Vagina (tissue), 2 donors: ENCODE results near the gene ZNF586. TPM values are rescaled to one million over a fixed set of nuclear protein-coding genes. Genes with fewer than 3 reads are reported as not detected.
A peak's percentile ranks its signal among the peaks of the same experiment; 100 is the strongest.
"Not testable (repeated sequence)": the region's sequence is repeated elsewhere in the genome, so short reads cannot be mapped to it uniquely, and the experiment has no call there.

Experiments
- DNase-seq, 2 donors: peaks; one replicate each; pipeline ENCODE4 v3.0.0-alpha.2; 2017; ENCODE audit errors: extremely low spot score in 2 of 2
- H3K27ac ChIP-seq: fragments of 200-600 bp; sonication (generic); one replicate; pipeline ENCODE4 v1.5.1; 2019
- H3K27me3 ChIP-seq: fragments of 200-600 bp; sonication (generic); one replicate; pipeline ENCODE4 v1.5.1; 2019
- H3K36me3 ChIP-seq, 2 donors: fragments of 200-600 bp; sonication (generic); one replicate each; pipeline ENCODE4 v1.5.1; 2017 to 2019
- H3K4me1 ChIP-seq: fragments of 200-600 bp; sonication (generic); one replicate; pipeline ENCODE4 v1.5.1; 2019
- H3K4me3 ChIP-seq, 2 donors: fragments of 200-600 bp; sonication (generic); 1 replicate in 1 of 2; 2 replicates in 1 of 2; pipeline ENCODE4 v1.5.1; 2016 to 2019
- H3K9me3 ChIP-seq: fragments of 200-600 bp; sonication (generic); one replicate; pipeline ENCODE4 v1.5.1; 2019
- POLR2A ChIP-seq, 2 donors: fragments of 450-650 bp; IDR thresholded peaks; one replicate each; pipeline ENCODE4 v1.6.1; 2017; ENCODE audit warnings: antibody characterized with exemption in 2 of 2, mild to moderate bottlenecking in 2 of 2, moderate library complexity in 2 of 2
- POLR2AphosphoS5 ChIP-seq, 2 donors: sonication (generic); formaldehyde crosslinking; IDR thresholded peaks; one replicate each; pipeline ENCODE4 v1.9.0; 2017; ENCODE audit warnings: antibody characterized with exemption in 2 of 2, mild to moderate bottlenecking in 2 of 2, low read depth in 1 of 2; ENCODE audit not compliant: insufficient read depth in 1 of 2
- intact Hi-C: fragments of 100-400 bp; cut with DNase I; formaldehyde crosslinking; loops from one replicate; pipeline ENCODE4 v1.15.1; 2023
- total RNA-seq: library from RNA; depleted of rRNA; stranded (reverse); fragments of >200 nt; gene quantifications from one replicate; pipeline ENCODE4 v1.2.3, GENCODE V29; 2016
- TF ChIP-seq, protein P1 (sequence below), 3 experiments: fragments of 450-650 bp in 2 of 3; fragments of 200-600 bp in 1 of 3; sonication (generic) in 1 of 3; IDR thresholded peaks; one replicate each; pipeline ENCODE4 v1.5.1; 2017 to 2019; ENCODE audit warnings: antibody characterized with exemption in 3 of 3, mild to moderate bottlenecking in 2 of 3, moderate library complexity in 2 of 3

ZNF586 gene
- total RNA-seq, 1 donor from 2014 or later, result 24.3 TPM

DNA sequence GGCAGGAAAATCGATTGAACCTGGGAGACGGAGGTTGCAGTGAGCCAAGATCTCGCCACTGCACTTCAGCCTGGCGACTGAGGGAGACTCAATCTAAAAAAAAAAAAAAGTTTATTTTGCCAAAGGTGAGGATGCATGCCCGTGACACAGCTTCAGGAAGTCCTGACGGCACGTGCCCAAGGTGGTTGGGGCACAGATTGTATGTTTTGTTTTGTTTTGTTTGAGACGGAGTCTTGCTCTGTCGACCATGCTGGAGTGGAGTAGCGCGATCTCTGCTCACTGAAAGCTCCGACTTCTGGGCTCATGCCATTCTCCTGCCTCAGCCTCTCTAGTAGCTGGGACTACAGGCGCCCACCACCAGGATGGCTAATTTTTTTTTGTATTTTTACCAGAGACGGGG lies 48.5 kb downstream of the ZNF586 start:
- Histone ChIP-seq H3K9me3 (no peaks in the 10 kb centered on the region), H3K27ac (no peak overlapping the region), H3K4me1 (peaks cover 40% of the 10 kb centered on the region), H3K4me3 (no peak overlapping the region), H3K27me3 (no peaks in the 10 kb centered on the region), H3K36me3 (no peaks in the 10 kb centered on the region)
- intact Hi-C loops, result no loop called here
- no peak for DNase-seq
- TF ChIP-seq POLR2A (IDR thresholded peaks at IDR 0.05), result no peak
- no peak for TF ChIP-seq POLR2AphosphoS5 (IDR thresholded peaks at IDR 0.05; ENCODE audit: insufficient read depth in 1 of 2, low read depth in 1 of 2)
- TF ChIP-seq, protein P1, sequence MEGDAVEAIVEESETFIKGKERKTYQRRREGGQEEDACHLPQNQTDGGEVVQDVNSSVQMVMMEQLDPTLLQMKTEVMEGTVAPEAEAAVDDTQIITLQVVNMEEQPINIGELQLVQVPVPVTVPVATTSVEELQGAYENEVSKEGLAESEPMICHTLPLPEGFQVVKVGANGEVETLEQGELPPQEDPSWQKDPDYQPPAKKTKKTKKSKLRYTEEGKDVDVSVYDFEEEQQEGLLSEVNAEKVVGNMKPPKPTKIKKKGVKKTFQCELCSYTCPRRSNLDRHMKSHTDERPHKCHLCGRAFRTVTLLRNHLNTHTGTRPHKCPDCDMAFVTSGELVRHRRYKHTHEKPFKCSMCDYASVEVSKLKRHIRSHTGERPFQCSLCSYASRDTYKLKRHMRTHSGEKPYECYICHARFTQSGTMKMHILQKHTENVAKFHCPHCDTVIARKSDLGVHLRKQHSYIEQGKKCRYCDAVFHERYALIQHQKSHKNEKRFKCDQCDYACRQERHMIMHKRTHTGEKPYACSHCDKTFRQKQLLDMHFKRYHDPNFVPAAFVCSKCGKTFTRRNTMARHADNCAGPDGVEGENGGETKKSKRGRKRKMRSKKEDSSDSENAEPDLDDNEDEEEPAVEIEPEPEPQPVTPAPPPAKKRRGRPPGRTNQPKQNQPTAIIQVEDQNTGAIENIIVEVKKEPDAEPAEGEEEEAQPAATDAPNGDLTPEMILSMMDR (IDR thresholded peaks at IDR 0.05), result no peak

DNA sequence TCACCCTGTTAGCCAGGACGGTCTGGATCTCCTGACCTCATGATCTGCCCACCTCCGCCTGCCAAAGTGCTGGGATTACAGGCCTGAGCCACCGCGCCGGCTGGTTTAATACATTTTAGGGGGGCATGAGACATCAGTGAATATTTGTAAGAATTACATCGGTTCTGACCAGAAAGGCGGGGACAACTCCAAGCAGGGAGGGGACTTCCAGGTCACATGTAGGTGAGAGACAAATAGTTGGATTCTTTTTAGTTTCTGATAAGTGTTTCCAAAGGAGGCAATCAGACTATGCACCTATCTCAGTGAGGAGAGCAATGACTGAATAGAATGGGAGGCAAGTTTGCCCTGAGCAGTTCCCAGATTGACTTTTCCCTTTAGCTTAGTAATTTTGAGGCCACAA lies 48.9 kb downstream of the ZNF586 start:
- TF ChIP-seq, protein P1 (IDR thresholded peaks at IDR 0.05), result no peak
- no peak for TF ChIP-seq POLR2AphosphoS5 (IDR thresholded peaks at IDR 0.05; ENCODE audit: insufficient read depth in 1 of 2, low read depth in 1 of 2)
- TF ChIP-seq POLR2A (IDR thresholded peaks at IDR 0.05), result no peak
- Histone ChIP-seq H3K36me3 (no peaks in the 10 kb centered on the region), H3K4me3 (no peak overlapping the region), H3K4me1 (peaks cover 40% of the 10 kb centered on the region), H3K27ac (no peak overlapping the region), H3K27me3 (no peaks in the 10 kb centered on the region), H3K9me3 (no peaks in the 10 kb centered on the region)
- DNase-seq, result no peak
- intact Hi-C loops, result no loop called here

DNA sequence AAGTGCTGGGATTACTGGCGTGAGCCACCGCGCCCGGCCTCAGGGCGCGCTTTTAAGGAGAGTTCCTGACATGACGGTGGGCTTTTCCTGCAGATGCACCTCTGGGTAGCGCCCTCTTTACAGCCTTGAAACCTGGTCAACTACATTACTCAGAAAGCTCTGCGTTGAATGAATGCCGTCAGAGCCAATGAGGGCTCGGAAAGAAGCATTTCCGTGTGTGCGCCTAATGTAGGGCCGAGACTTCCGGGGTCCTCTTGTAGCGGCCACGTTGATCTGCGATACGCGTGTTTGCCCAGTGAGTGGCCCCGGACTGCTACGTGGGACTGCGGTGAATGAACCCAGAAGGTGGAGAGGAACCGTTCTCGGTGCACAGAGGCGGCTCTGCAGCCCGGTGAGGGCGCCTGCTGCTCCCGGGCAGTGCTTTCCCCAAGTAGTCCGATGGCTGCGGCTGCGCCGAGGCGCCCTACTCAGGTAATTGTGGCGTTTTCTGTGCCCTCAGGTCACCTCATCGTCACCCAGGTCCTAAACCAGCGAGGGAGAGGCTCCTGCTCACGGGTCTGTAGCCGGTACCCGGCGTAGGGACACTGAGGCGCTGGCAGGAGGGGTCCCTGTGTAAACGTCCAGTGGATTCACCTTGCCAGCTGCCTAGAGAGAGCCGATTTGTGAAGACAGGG lies 50.1 kb downstream of the ZNF586 start:
- Histone ChIP-seq H3K9me3 (no peaks in the 10 kb centered on the region), H3K36me3 (no peaks in the 10 kb centered on the region), H3K4me1 (peaks cover 37% of the 10 kb centered on the region), H3K4me3 (peak overlapping the region; percentile 60 to 96), H3K27ac (peak overlapping the region; percentile 82), H3K27me3 (no peaks in the 10 kb centered on the region)
- TF ChIP-seq, protein P1 (IDR thresholded peaks at IDR 0.05), result no peak
- TF ChIP-seq POLR2AphosphoS5 (IDR thresholded peaks at IDR 0.05; ENCODE audit: insufficient read depth in 1 of 2, low read depth in 1 of 2) (peak; percentile 76 to 94), POLR2A (IDR thresholded peaks at IDR 0.05) (no peak)
- DNase-seq, result no peak
- intact Hi-C loops, result no loop called here

DNA sequence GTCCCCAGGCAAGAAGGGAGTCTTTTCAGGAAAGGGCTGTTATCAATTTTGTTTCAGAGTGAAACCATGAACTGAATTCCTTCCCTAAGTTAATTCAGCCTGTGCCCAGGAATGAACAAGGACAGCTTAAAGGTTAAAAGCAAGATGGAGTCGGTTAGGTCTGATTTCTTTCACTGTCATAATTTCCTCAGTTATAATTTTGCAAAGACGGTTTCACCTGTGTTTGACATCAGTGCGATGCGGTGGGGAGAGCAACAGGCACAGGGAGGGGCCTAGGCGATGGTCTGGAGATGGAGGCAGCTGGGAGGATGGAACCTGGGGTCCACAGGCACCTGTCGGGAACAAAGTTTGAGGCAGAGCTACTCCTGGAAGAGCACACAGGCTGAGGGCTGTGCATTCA lies 51.1 kb downstream of the ZNF586 start:
- Histone ChIP-seq H3K4me1 (peaks cover 30% of the 10 kb centered on the region), H3K27ac (peak overlapping the region; percentile 82), H3K4me3 (peak overlapping the region; percentile 60 to 96), H3K36me3 (no peaks in the 10 kb centered on the region), H3K9me3 (no peaks in the 10 kb centered on the region), H3K27me3 (no peaks in the 10 kb centered on the region)
- TF ChIP-seq POLR2AphosphoS5 (IDR thresholded peaks at IDR 0.05; ENCODE audit: insufficient read depth in 1 of 2, low read depth in 1 of 2) (no peak), POLR2A (IDR thresholded peaks at IDR 0.05) (no peak)
- TF ChIP-seq, protein P1 (IDR thresholded peaks at IDR 0.05), result no peak
- DNase-seq, result no peak
- intact Hi-C loops, result no loop called here

DNA sequence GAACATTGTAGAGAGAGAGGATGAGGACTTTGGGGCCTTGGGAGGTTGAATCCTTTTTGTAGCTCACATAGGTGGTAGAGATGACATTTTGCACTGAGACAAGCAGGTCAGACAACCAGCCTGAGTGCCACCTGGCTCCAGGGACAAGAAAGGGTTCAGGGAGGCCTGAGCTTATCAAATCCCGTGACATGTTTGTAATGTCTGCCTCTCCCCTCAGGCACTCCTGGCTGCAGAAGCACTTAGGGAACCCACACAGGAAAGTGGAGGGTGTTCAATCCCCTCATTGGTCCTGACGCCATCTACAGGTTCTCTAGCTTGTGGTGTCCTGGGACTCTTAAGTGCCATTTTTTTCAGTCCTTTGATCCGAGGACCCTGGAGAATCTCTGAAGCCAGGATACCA lies 51.6 kb downstream of the ZNF586 start:
- H3K36me3 ChIP-seq, H3K27me3 ChIP-seq, DNase-seq, H3K27ac ChIP-seq, intact Hi-C loops, H3K4me3 ChIP-seq, H3K9me3 ChIP-seq: not testable (repeated sequence)
- H3K4me1 ChIP-seq, result peaks cover 30% of the 10 kb centered on the region

DNA sequence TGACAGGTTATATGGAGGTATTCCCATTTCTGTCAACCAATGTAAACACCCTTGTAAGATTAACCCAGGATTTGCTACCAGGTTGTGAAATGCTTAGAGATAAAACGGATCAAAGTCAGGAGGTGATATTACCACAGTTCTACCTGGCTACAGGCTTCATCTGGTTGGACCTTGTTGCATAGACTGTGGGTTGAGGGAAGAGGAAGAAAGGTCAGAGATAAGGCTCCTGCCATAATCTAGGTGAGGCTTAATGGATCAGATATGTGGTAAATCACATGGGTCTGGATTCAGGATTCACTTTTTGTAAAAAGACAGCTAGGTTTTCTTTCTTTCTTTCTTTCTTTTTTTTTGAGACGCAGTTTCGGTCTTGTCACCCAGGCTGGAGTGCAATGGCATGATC lies 52.0 kb downstream of the ZNF586 start:
- H3K4me3 ChIP-seq, H3K9me3 ChIP-seq, H3K27ac ChIP-seq, DNase-seq, H3K27me3 ChIP-seq, H3K36me3 ChIP-seq, intact Hi-C loops: not testable (repeated sequence)
- H3K4me1 ChIP-seq, result peaks cover 30% of the 10 kb centered on the region

DNA sequence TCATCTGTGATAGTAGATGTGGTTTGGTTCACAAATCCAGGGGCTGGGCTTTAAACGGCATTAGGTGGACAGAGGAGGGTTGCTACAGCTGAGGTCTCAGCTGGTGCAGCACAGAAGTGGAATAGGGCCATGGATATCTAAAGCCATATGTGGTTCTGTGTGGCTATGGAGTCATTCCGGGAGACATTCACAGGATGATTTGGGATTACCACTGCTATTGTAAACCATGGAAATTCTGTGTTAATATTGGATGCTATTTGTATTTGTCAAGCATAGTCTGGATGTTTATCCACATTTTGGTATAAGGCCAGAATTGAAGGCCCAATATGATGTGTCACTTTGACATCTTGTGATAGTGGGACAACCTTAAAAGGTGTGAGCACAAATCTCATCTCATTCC lies 53.7 kb downstream of the ZNF586 start:
- DNase-seq, H3K36me3 ChIP-seq, H3K9me3 ChIP-seq, H3K4me3 ChIP-seq, H3K27ac ChIP-seq, H3K27me3 ChIP-seq, intact Hi-C loops: not testable (repeated sequence)
- peaks cover 30% of the 10 kb centered on the region for H3K4me1 ChIP-seq

DNA sequence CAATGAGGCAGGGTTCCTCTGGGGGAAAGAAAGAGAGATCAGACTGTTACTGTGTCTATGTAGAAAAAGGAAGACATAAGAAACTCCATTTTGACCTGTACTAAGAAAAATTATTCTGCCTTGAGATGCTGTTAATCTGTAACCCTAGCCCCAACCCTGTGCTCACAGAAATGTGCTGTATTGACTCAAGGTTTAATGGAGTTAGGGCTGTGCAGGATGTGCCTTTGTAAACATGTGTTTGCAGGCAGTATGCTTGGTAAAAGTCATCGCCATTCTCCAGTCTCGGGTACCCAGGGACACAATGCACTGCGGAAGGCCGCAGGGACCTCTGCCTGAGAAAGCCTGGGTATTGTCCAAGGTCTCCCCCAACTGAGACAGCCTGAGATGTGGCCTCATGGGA lies 54.1 kb downstream of the ZNF586 start:
- H3K27ac ChIP-seq, intact Hi-C loops, DNase-seq, H3K4me3 ChIP-seq, H3K36me3 ChIP-seq, H3K9me3 ChIP-seq, H3K27me3 ChIP-seq: not testable (repeated sequence)
- H3K4me1 ChIP-seq, result peaks cover 30% of the 10 kb centered on the region
